Smooth muscle cell (in vitro differentiated cells): ENCODE measurements around the gene ITPR1. TPM values are rescaled to one million over a fixed set of nuclear protein-coding genes. Genes with fewer than 3 reads are reported as not detected.

Experiments used
- DNase-seq: peaks from one replicate; lab custom pipeline; 2025; ENCODE audit not compliant: unreplicated experiment; lab: John Stamatoyannopoulos, UW
- H2AFZ ChIP-seq: fragments of 200-600 bp; sonication (generic); 2 replicates; pipeline ENCODE4 v1.6.0; 2016; ENCODE audit warnings: antibody characterized with exemption, low read depth, mild to moderate bottlenecking
- H3F3A ChIP-seq: fragments of 200-600 bp; sonication (generic); 2 replicates; pipeline ENCODE4 v1.6.0; 2017; ENCODE audit warnings: antibody characterized with exemption, low read depth
- H3K27ac ChIP-seq: fragments of 200-600 bp; sonication (generic); 2 replicates; pipeline ENCODE4 v1.5.1; 2016; ENCODE audit warnings: low read depth, mild to moderate bottlenecking
- H3K27me3 ChIP-seq: fragments of 200-600 bp; sonication (generic); 2 replicates; pipeline ENCODE4 v1.6.1; 2016; ENCODE audit warnings: low read depth, mild to moderate bottlenecking
- H3K36me3 ChIP-seq: fragments of 200-600 bp; sonication (generic); 2 replicates; pipeline ENCODE4 v1.5.1; 2016; ENCODE audit warnings: low read depth
- H3K4me1 ChIP-seq: fragments of 200-600 bp; sonication (generic); 2 replicates; pipeline ENCODE4 v1.5.1; 2016; ENCODE audit warnings: low read depth
- H3K4me2 ChIP-seq: fragments of 200-600 bp; sonication (generic); 2 replicates; pipeline ENCODE4 v1.6.0; 2016; ENCODE audit warnings: mild to moderate bottlenecking
- H3K4me3 ChIP-seq: fragments of 200-600 bp; sonication (generic); 2 replicates; pipeline ENCODE4 v1.5.1; 2016; ENCODE audit warnings: mild to moderate bottlenecking
- H3K79me2 ChIP-seq: fragments of 200-600 bp; sonication (generic); 2 replicates; pipeline ENCODE4 v1.6.0; 2016; ENCODE audit warnings: low read depth, mild to moderate bottlenecking
- H3K9ac ChIP-seq: fragments of 200-600 bp; sonication (generic); 2 replicates; pipeline ENCODE4 v1.6.0; 2016; ENCODE audit warnings: low read depth
- H3K9me3 ChIP-seq: fragments of 200-600 bp; sonication (generic); replicated peaks from 2 replicates; pipeline ENCODE4 v1.5.1; 2016; ENCODE audit warnings: low read depth
- H4K20me1 ChIP-seq: fragments of 200-600 bp; sonication (generic); 2 replicates; pipeline ENCODE4 v1.6.0; 2016; ENCODE audit warnings: low read depth
- WGBS: methylation state at CpG from one replicate; pipeline ENCODE4 v1.1.7; 2016; ENCODE audit warnings: low lambda C conversion rate; 5-methylcytosine and 5-hydroxymethylcytosine counted together
- polyA plus RNA-seq: library from polyadenylated mRNA; unstranded; fragments of >200 nt; fragmentation: Nextera tagmentation; extraction: Ambion mirVana; gene quantifications from 2 replicates; pipeline ENCODE4 v1.2.1, GENCODE V29; 2016
- total RNA-seq: library from RNA; depleted of rRNA; stranded (reverse); fragments of >200 nt; gene quantifications from 2 replicates; pipeline ENCODE4 v1.2.3, GENCODE V29; 2014
- TF ChIP-seq, protein P1 (sequence below): fragments of 200-600 bp; sonication (generic); IDR thresholded peaks from 2 replicates; pipeline ENCODE4 v1.5.1; 2017; ENCODE audit warnings: borderline replicate concordance, mild to moderate bottlenecking, antibody characterized with exemption; ENCODE audit not compliant: insufficient read depth, poor library complexity, severe bottlenecking

ITPR1 gene
- total and polyA plus RNA-seq, 2 experiments from 2014 or later = 16.4 to 28.6 TPM

DNA sequence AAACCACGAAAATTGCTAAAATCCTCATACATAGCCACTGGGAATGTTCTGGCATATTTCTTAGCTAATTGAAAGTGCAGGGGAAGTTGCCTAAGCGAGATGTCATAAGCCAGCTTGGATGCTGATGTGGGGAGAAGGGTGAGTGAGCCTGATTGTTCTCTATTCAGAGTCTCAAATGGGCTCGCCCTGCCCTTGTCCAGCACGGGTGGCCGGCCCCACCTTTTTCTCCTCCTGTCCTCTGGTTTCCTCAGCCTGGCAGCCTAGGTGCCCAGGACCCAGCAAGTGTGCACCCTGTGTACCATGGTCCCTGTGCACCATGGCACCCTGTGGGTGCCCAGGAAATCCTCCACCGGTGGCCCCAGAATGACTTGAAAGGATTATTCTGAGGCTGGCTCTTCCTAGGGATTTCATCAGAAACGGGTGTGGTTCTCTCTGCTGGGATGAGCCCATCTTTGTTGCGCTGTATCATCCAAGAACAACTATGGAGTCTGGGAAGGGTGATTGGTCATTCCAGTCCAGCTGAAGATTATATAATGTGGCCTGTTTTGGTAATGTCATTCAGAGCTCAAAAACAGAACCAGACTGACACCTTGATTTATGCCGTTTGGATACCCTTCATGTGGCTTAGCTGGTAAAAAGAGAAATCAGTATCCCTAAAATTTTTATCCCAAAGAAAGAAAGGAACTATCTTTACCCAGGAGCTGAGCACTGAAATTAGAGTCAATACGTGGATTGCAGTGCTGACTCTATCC lies 335.3 kb downstream of the ITPR1 start:
- Histone ChIP-seq H3K4me2 (peak overlapping the region; percentile 71), H3K27ac (peak overlapping the region; percentile 100), H3K9me3 (no peaks in the 10 kb centered on the region), H2AFZ (no peak overlapping the region), H3K4me3 (no peak overlapping the region), H3K27me3 (no peaks in the 10 kb centered on the region), H3K9ac (peak overlapping the region; percentile 61), H3K36me3 (no peaks in the 10 kb centered on the region), H4K20me1 (no peaks in the 10 kb centered on the region), H3K4me1 (peaks cover 43% of the 10 kb centered on the region), H3K79me2 (peaks cover 13% of the 10 kb centered on the region), H3F3A (peaks cover 66% of the 10 kb centered on the region)
- TF ChIP-seq, protein P1, sequence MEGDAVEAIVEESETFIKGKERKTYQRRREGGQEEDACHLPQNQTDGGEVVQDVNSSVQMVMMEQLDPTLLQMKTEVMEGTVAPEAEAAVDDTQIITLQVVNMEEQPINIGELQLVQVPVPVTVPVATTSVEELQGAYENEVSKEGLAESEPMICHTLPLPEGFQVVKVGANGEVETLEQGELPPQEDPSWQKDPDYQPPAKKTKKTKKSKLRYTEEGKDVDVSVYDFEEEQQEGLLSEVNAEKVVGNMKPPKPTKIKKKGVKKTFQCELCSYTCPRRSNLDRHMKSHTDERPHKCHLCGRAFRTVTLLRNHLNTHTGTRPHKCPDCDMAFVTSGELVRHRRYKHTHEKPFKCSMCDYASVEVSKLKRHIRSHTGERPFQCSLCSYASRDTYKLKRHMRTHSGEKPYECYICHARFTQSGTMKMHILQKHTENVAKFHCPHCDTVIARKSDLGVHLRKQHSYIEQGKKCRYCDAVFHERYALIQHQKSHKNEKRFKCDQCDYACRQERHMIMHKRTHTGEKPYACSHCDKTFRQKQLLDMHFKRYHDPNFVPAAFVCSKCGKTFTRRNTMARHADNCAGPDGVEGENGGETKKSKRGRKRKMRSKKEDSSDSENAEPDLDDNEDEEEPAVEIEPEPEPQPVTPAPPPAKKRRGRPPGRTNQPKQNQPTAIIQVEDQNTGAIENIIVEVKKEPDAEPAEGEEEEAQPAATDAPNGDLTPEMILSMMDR = no peak
- WGBS = 72% methylated on average over 10 of the region's 10 CpGs
- no peak for DNase-seq

DNA sequence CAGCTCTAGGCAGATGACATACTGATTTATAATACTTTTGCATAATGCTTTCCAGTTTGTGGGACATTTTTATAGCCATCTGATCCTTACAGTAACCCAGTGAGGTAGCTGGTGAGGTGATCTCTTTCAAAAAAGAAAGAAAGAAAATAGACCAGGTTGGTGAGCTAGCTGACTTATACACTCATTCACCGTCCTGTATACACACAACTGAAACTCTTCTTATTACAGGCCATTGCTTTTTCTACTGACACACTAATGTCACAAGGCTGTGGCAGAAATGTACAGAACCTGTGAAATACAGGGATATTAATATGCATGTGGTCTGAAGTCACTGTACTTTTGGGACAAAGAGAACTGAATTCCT lies 335.9 kb downstream of the ITPR1 start:
- no peak for DNase-seq
- H2AFZ ChIP-seq = no peak overlapping the region
- peak overlapping the region; percentile 61 for H3K9ac ChIP-seq
- H3K4me1 ChIP-seq = peaks cover 43% of the 10 kb centered on the region
- peak overlapping the region; percentile 71 for H3K4me2 ChIP-seq
- H3F3A ChIP-seq = peaks cover 63% of the 10 kb centered on the region
- peaks cover 13% of the 10 kb centered on the region for H3K79me2 ChIP-seq
- TF ChIP-seq, protein P1 = no peak
- no peak overlapping the region for H3K4me3 ChIP-seq
- H3K27ac ChIP-seq = peak overlapping the region; percentile 100
- no peaks in the 10 kb centered on the region for H4K20me1 ChIP-seq
- no peaks in the 10 kb centered on the region for H3K36me3 ChIP-seq
- no peaks in the 10 kb centered on the region for H3K27me3 ChIP-seq
- no peaks in the 10 kb centered on the region for H3K9me3 ChIP-seq
- 68% methylated on average over 1 of the region's 1 CpG for WGBS

DNA sequence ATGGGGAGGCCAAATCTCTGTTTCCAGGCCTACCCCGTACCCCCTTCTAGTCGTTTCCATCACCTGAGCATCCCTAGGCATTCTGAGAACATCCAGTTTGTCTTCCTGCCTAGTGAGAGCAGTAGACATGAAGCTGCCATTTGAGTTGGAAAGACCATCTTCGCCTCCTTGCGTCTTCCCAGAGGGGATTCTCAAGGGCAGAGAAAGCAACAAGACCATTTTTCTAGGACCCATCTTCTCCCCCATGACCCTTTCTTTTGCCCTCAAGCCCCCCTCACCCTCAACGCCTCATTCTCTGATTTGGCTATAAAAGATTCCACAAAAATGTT lies 337.4 kb downstream of the ITPR1 start:
- Histone ChIP-seq H3K27ac (peak overlapping the region; percentile 100), H3K4me3 (peak overlapping the region; percentile 28), H3K9ac (peak overlapping the region; percentile 97)

More for the DNA sequence above, 337.4 kb downstream of the ITPR1 start:
- peaks cover 32% of the 10 kb centered on the region for H3K4me1 ChIP-seq
- TF ChIP-seq, protein P1 = no peak
- DNase-seq = no peak
- H3K4me2 ChIP-seq = peak overlapping the region; percentile 86
- no peaks in the 10 kb centered on the region for H4K20me1 ChIP-seq
- H3K79me2 ChIP-seq = peaks cover 13% of the 10 kb centered on the region
- no peaks in the 10 kb centered on the region for H3K27me3 ChIP-seq
- no peak overlapping the region for H2AFZ ChIP-seq
- peaks cover 61% of the 10 kb centered on the region for H3F3A ChIP-seq
- H3K9me3 ChIP-seq = no peaks in the 10 kb centered on the region
- WGBS = 87% methylated on average over 5 of the region's 5 CpGs
- H3K36me3 ChIP-seq = no peaks in the 10 kb centered on the region
